GM12801 (cell line): ENCODE data around the gene SLC2A1.

Experiments used
- CTCF ChIP-seq: IDR thresholded peaks from one replicate; pipeline ENCODE4 v1.5.1; 2011; ENCODE audit warnings: control low read depth; ENCODE audit not compliant: insufficient read length; ENCODE audit errors: extremely low read depth

The SLC2A1 gene

GRCh38 chr1:42979036-42979430 is 20.4 kb upstream of the SLC2A1 start:
- TF ChIP-seq CTCF, result no peak

GRCh38 chr1:42978317-42979035 is 19.8 kb upstream of the SLC2A1 start:
- no peak for TF ChIP-seq CTCF

GRCh38 chr1:42977653-42978052 is 19.0 kb upstream of the SLC2A1 start:
- TF ChIP-seq CTCF, result no peak

- TF ChIP-seq CTCF, result no peak
These were observed 17.0 kb upstream of the SLC2A1 start for GRCh38 chr1:42975561-42976225.

GRCh38 chr1:42974767-42975437 is 16.2 kb upstream of the SLC2A1 start:
- no peak for TF ChIP-seq CTCF

- TF ChIP-seq CTCF, result no peak
These were observed 15.1 kb upstream of the SLC2A1 start for GRCh38 chr1:42973799-42974198.

GRCh38 chr1:42973286-42973685 is 14.6 kb upstream of the SLC2A1 start:
- TF ChIP-seq CTCF, result no peak
